ENCODE results near the gene TCL1B. TPM values are rescaled to one million over a fixed set of nuclear protein-coding genes. Genes with fewer than 3 reads are reported as not detected.
"Not testable (repeated sequence)": the region's sequence is repeated elsewhere in the genome, so short reads cannot be mapped to it uniquely, and the experiment has no call there.

TCL1B gene
- total RNA-seq, 1 donor from 2014 or later: not detected

DNA sequence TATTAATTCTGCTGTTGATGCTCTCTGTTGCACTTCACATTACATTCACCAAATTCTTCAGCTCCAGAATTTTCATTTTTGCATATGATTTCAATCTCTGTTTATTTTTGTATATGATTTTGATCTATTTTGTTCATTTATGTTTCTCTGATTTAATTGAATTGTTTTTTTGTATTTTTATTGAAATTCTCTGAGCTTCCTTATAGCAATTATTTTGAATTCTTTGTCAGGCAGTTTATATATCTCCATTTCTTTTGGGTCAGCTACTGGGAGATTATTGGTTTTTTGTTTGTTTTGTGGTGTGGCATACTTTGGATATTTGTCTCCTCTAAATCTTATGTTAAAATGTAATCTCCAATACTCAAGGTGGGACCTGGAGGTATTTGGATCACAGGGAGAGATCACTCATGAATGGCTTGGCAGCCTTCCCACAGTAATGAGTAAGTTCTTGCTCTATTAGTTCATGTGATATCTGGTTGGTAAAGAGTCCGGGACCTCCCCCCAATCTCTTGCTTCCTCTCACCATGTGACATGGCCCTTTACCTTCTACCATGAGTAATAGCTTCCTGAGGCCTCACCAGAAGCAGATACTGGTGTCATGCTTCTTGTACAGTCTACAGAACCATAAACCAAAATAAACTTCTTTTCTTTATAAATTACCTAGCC lies 36.4 kb downstream of the TCL1B start:
- Mint-ChIP-seq H3K36me3 (no peaks in the 10 kb centered on the region), H3K9me3 (no peaks in the 10 kb centered on the region), H3K4me3 (no peak overlapping the region), H3K4me1 (ENCODE audit: unreplicated experiment) (no peaks in the 10 kb centered on the region), H3K27me3 (peaks cover 10% of the 10 kb centered on the region), H3K27ac (no peak overlapping the region)
- TF ChIP-seq, protein P1, sequence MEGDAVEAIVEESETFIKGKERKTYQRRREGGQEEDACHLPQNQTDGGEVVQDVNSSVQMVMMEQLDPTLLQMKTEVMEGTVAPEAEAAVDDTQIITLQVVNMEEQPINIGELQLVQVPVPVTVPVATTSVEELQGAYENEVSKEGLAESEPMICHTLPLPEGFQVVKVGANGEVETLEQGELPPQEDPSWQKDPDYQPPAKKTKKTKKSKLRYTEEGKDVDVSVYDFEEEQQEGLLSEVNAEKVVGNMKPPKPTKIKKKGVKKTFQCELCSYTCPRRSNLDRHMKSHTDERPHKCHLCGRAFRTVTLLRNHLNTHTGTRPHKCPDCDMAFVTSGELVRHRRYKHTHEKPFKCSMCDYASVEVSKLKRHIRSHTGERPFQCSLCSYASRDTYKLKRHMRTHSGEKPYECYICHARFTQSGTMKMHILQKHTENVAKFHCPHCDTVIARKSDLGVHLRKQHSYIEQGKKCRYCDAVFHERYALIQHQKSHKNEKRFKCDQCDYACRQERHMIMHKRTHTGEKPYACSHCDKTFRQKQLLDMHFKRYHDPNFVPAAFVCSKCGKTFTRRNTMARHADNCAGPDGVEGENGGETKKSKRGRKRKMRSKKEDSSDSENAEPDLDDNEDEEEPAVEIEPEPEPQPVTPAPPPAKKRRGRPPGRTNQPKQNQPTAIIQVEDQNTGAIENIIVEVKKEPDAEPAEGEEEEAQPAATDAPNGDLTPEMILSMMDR (conservative IDR thresholded peaks at IDR 0.05): no peak
- no peak for DNase-seq (ENCODE audit: extremely low spot score, unreplicated experiment)

DNA sequence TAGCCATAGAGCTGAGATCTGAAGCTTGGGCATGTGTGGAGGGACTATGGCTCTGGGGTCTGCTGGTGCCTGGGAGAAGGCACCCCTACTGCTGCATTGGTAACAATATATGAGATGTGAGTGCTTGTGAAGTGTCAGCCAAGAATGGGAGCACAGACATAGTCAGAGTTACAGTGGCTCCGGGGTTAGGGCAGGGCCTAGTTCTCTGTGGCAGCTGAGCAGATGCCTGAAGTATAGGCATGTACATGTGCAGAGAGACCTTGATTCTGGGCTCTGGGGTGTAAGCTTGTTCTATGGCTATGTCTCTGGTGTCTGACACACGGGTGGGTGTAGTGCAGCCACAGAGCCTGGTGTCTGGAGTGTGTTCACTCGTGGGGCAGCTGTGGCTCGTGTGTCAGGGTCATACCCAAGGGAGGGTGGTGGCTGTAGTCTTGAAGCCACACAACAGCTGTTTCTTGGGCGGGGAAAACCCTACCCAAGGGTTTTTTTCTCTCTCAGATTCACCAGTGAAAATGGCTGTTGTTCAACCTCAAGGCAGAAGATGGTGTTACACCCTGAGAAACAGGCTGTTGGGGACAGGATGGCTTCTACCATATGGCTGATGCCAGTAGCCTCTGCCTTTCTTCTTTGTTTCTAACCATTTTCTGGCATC lies 39.6 kb downstream of the TCL1B start:
- no peak for DNase-seq (ENCODE audit: extremely low spot score, unreplicated experiment)
- H3K4me3 Mint-ChIP-seq: no peak overlapping the region
- H3K27ac Mint-ChIP-seq: no peak overlapping the region
- no peaks in the 10 kb centered on the region for H3K9me3 Mint-ChIP-seq
- H3K27me3 Mint-ChIP-seq: peaks cover 3% of the 10 kb centered on the region
- no peaks in the 10 kb centered on the region for H3K36me3 Mint-ChIP-seq
- no peaks in the 10 kb centered on the region for H3K4me1 Mint-ChIP-seq (ENCODE audit: unreplicated experiment)
- TF ChIP-seq, protein P1 (conservative IDR thresholded peaks at IDR 0.05): no peak

DNA sequence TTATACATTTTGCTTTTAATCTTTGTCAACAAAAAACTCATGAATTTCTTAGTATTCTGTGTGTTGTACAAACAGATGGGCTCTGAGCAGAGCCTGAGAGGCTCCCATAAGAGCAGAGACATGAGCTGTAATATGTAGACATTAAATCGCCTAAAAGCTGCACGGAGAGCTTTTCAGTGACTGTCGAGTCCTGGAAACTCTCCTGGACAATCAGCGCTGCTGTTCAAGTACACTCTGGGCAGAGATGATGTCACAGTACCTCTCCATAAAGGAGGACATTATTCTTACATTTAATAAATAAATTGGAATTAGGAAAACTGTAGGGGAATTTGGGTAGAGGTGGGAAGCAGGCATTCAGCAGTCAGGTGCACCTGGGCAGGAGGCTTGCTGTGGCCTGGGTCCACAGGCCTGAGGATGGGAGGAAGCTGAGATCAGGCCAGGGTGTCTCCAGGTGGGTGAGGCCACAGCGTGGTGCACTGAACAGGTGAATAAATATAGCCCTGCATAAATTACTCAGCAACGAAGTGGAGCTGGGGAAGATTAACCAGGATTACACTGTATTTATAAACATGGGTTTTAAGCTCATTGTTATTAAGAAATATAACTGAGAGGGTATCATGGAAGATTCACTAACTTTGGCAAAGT lies 41.0 kb downstream of the TCL1B start:
- DNase-seq (ENCODE audit: extremely low spot score, unreplicated experiment): no peak
- H3K27me3 Mint-ChIP-seq: peaks cover 7% of the 10 kb centered on the region
- no peaks in the 10 kb centered on the region for H3K36me3 Mint-ChIP-seq
- no peak overlapping the region for H3K4me3 Mint-ChIP-seq
- TF ChIP-seq, protein P1 (conservative IDR thresholded peaks at IDR 0.05): no peak
- no peak overlapping the region for H3K27ac Mint-ChIP-seq
- no peaks in the 10 kb centered on the region for H3K4me1 Mint-ChIP-seq (ENCODE audit: unreplicated experiment)
- H3K9me3 Mint-ChIP-seq: no peaks in the 10 kb centered on the region

DNA sequence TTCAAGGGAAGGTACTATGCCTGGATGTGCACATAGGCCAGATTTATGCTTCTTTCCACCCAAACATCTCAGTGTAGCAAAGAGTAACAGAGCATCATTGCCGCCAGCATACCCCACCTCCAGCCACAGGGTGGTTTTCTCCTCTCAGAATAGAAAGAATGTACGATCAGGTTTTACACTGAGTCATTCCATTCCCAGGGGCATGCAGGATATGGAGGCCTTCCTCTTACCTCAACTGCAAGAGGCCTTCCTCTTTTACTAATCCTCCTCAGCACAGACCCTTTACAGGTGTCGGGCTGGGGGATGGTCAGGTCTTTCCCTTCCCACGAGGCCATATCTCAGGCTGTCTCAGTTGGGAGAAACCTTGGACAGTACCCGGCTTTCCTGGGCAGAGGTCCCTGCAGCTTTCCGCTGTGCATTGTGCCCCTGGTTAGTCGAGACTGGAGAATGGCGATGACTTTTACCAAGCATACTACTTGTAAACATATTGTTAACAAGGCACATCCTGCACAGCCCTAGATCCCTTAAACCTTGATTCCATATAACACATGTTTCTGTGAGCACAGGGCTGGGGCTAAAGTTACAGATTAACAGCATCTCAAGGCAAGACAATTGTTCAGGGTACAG lies 43.3 kb downstream of the TCL1B start:
- H3K27ac Mint-ChIP-seq; H3K4me1 Mint-ChIP-seq (ENCODE audit: unreplicated experiment); H3K36me3 Mint-ChIP-seq; H3K9me3 Mint-ChIP-seq; H3K4me3 Mint-ChIP-seq; DNase-seq (ENCODE audit: extremely low spot score, unreplicated experiment): not testable (repeated sequence)
- peaks cover 12% of the 10 kb centered on the region for H3K27me3 Mint-ChIP-seq

DNA sequence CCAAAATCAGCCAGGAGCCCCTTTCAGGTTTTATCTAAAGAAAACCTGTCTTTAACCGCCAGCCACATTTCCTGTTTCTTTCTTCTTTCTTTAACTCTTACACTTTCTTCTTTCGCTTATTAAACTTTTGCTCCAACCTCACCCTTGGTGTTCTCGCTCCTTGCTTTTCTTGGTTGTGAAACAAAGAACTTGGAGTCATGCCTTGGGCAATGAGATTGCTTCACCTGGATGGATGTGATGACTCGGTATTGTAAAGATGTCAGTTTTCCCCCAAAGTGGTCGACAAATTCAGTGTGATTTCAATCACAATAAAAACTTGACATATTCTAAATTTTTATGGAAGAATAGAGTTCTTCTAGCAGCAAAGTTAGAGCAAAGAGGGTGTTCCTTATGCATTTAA lies 43.9 kb downstream of the TCL1B start:
- no peak for DNase-seq (ENCODE audit: extremely low spot score, unreplicated experiment)
- Mint-ChIP-seq H3K4me3 (no peak overlapping the region), H3K27me3 (peaks cover 11% of the 10 kb centered on the region), H3K9me3 (no peaks in the 10 kb centered on the region), H3K27ac (no peak overlapping the region), H3K4me1 (ENCODE audit: unreplicated experiment) (no peaks in the 10 kb centered on the region), H3K36me3 (no peaks in the 10 kb centered on the region)
- TF ChIP-seq, protein P1 (conservative IDR thresholded peaks at IDR 0.05): no peak

DNA sequence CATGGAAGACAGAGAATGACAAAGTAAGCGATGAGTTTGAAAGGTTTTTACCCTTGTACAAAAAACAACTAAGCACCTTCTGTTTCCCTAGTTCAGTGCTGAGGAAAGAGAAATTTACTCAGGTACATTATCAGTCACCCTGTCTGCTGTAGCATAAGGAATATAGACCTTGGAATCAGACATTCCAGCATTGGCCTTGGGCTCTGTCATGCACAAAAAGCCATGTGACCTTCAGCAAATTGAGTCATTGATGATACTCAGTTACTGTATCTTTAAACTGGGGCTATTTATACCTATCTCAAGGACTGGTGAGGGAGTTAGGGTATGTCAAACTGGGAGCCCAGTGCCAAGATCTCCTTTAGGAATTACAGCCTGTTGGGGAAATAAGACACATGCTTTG lies 47.0 kb downstream of the TCL1B start:
- Mint-ChIP-seq H3K27ac (no peak overlapping the region), H3K4me1 (ENCODE audit: unreplicated experiment) (no peaks in the 10 kb centered on the region), H3K9me3 (no peaks in the 10 kb centered on the region), H3K27me3 (peaks cover 19% of the 10 kb centered on the region), H3K36me3 (no peaks in the 10 kb centered on the region), H3K4me3 (no peak overlapping the region)
- DNase-seq (ENCODE audit: extremely low spot score, unreplicated experiment): no peak
- TF ChIP-seq, protein P1 (conservative IDR thresholded peaks at IDR 0.05): no peak

Measured in type B pancreatic cell (in vitro differentiated cells).